ENCODE data around the gene GRIK2. TPM values are rescaled to one million over a fixed set of nuclear protein-coding genes. Genes with fewer than 3 reads are reported as not detected.

GRIK2 gene
- total RNA-seq, 1 experiment from 2014 or later = 0.55 TPM

DNA sequence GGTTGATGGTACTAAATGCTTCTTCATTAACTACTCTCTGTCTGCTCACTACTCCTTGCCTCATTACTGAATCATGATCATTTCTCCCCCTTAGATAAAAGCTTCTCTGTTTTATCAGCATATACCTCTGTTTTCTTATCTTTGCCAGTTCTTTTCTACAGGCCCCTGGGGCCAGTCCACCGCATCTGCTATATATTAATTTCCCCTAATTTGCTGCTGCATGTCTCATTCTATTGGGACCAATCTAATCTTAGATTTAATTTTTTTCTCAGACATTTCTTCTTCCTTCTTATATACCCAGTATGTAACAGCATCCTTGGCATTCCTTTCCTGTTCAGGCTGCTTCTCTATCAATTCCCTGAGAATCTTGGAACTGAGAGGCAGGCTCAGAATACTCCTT is 51.2 kb downstream of the GRIK2 start:
- TF ChIP-seq EZH2phosphoT487 (IDR thresholded peaks at IDR 0.05; ENCODE audit: borderline replicate concordance, low read length) (no peak), CTCF (conservative IDR thresholded peaks at IDR 0.05; ENCODE audit: low read depth, low read length) (no peak), EZH2 (IDR thresholded peaks at IDR 0.05; ENCODE audit: low read length, unreplicated experiment) (no peak)
- Histone ChIP-seq H3K36me3 (ENCODE audit: low read depth, low read length) (no peaks in the 10 kb centered on the region), H3K27me3 (ENCODE audit: low read length) (no peaks in the 10 kb centered on the region), H3K4me1 (ENCODE audit: insufficient read depth, low read length) (no peaks in the 10 kb centered on the region), H3K9ac (ENCODE audit: low read length) (no peak overlapping the region), H3K4me2 (ENCODE audit: low read length) (no peak overlapping the region), H2AFZ (ENCODE audit: low read length) (no peak overlapping the region), H3F3A (ENCODE audit: low read length, unreplicated experiment) (no peaks in the 10 kb centered on the region), H3K9me2 (replicated peaks; ENCODE audit: low read length) (no peaks in the 10 kb centered on the region), H3K27ac (ENCODE audit: low read length) (no peak overlapping the region), H3K9me3 (ENCODE audit: low read length) (no peaks in the 10 kb centered on the region), H3K79me2 (ENCODE audit: low read length) (no peaks in the 10 kb centered on the region), H3K4me3 (ENCODE audit: low read length) (no peak overlapping the region), H4K20me1 (ENCODE audit: low read length) (no peaks in the 10 kb centered on the region)
- BruUV-seq (replicated peaks) = no TSS peak
- POLR2A ChIA-PET (ENCODE audit: unreplicated experiment) = no interaction called here
- no peak for DNase-seq
- CTCF ChIA-PET = no interaction called here
- intact Hi-C loops (cut with micrococcal nuclease) = no loop called here
- ATAC-seq = no peak

DNA sequence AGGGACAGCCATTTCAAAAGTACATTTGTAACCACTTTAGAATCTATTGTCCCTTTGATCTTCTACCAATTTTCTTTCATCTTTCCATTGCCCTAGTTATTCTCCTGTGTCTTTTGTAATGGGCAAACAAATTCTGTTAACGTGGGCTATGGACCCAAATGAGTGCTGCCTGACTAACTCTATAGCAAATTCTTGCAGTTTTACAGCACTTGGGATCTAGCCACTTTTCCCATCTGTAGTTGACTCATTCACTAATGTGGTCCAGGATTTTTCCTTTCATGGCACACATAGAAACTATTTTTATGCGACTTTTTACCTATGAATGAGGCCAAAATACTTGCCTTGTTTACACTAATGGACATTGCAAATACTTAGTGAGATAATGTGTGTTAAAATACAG is 52.0 kb downstream of the GRIK2 start:
- no peaks in the 10 kb centered on the region for H3K79me2 ChIP-seq (ENCODE audit: low read length)
- ChIA-PET CTCF (no interaction called here), POLR2A (ENCODE audit: unreplicated experiment) (no interaction called here)
- no peaks in the 10 kb centered on the region for H3K9me2 ChIP-seq (replicated peaks; ENCODE audit: low read length)
- intact Hi-C loops (cut with micrococcal nuclease) = no loop called here
- TF ChIP-seq EZH2phosphoT487 (IDR thresholded peaks at IDR 0.05; ENCODE audit: borderline replicate concordance, low read length) = no peak
- no peak for TF ChIP-seq EZH2 (IDR thresholded peaks at IDR 0.05; ENCODE audit: low read length, unreplicated experiment)
- TF ChIP-seq CTCF (conservative IDR thresholded peaks at IDR 0.05; ENCODE audit: low read depth, low read length) = no peak
- H4K20me1 ChIP-seq (ENCODE audit: low read length) = no peaks in the 10 kb centered on the region
- no peaks in the 10 kb centered on the region for H3K9me3 ChIP-seq (ENCODE audit: low read length)
- no peak overlapping the region for H3K4me3 ChIP-seq (ENCODE audit: low read length)
- no TSS peak for BruUV-seq (replicated peaks)
- H3F3A ChIP-seq (ENCODE audit: low read length, unreplicated experiment) = no peaks in the 10 kb centered on the region
- no peak overlapping the region for H2AFZ ChIP-seq (ENCODE audit: low read length)
- ATAC-seq = peak; percentile 73
- DNase-seq = peak; percentile 28
- H3K9ac ChIP-seq (ENCODE audit: low read length) = no peak overlapping the region
- H3K27me3 ChIP-seq (ENCODE audit: low read length) = no peaks in the 10 kb centered on the region
- no peak overlapping the region for H3K4me2 ChIP-seq (ENCODE audit: low read length)
- H3K36me3 ChIP-seq (ENCODE audit: low read depth, low read length) = no peaks in the 10 kb centered on the region
- H3K27ac ChIP-seq (ENCODE audit: low read length) = no peak overlapping the region
- no peaks in the 10 kb centered on the region for H3K4me1 ChIP-seq (ENCODE audit: insufficient read depth, low read length)

DNA sequence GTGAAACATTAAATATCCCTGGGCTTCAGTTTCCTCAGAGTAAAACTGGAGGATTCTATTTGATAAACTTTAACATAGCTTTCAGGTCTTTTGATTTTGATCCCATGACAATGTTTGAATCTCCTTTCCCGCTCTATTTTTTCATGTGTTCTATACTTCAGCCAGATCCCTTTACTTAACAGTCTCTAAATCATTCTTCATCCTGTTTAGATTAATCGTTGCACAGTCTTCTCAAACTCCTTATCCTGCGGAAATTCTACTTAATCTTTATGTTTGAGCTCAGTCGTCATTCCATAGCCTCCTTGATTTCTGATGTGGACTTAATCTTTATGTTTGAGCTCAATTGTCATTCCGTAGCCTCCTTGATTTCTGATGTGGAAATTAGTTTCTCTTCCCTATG is 57.4 kb downstream of the GRIK2 start:
- no peaks in the 10 kb centered on the region for H3K79me2 ChIP-seq (ENCODE audit: low read length)
- no peak overlapping the region for H3K27ac ChIP-seq (ENCODE audit: low read length)
- intact Hi-C loops (cut with micrococcal nuclease) = no loop called here
- no peaks in the 10 kb centered on the region for H3K4me1 ChIP-seq (ENCODE audit: insufficient read depth, low read length)
- no peak overlapping the region for H3K4me2 ChIP-seq (ENCODE audit: low read length)
- BruUV-seq (replicated peaks) = no TSS peak
- POLR2A ChIA-PET (ENCODE audit: unreplicated experiment) = no interaction called here
- no peaks in the 10 kb centered on the region for H3K9me3 ChIP-seq (ENCODE audit: low read length)
- CTCF ChIA-PET = no interaction called here
- H3F3A ChIP-seq (ENCODE audit: low read length, unreplicated experiment) = no peaks in the 10 kb centered on the region
- H3K9ac ChIP-seq (ENCODE audit: low read length) = no peak overlapping the region
- H3K9me2 ChIP-seq (replicated peaks; ENCODE audit: low read length) = no peaks in the 10 kb centered on the region
- no peaks in the 10 kb centered on the region for H4K20me1 ChIP-seq (ENCODE audit: low read length)
- H3K4me3 ChIP-seq (ENCODE audit: low read length) = no peak overlapping the region
- H3K36me3 ChIP-seq (ENCODE audit: low read depth, low read length) = no peaks in the 10 kb centered on the region
- TF ChIP-seq EZH2phosphoT487 (IDR thresholded peaks at IDR 0.05; ENCODE audit: borderline replicate concordance, low read length) (no peak), CTCF (conservative IDR thresholded peaks at IDR 0.05; ENCODE audit: low read depth, low read length) (no peak), EZH2 (IDR thresholded peaks at IDR 0.05; ENCODE audit: low read length, unreplicated experiment) (no peak)
- DNase-seq (no peak), ATAC-seq (no peak)
- H2AFZ ChIP-seq (ENCODE audit: low read length) = no peak overlapping the region
- H3K27me3 ChIP-seq (ENCODE audit: low read length) = no peaks in the 10 kb centered on the region
